T follicular helper cell (primary cell): Measurements from ENCODE around the gene DRAP1.

Experiments
- DNase-seq: peaks from one replicate; pipeline ENCODE4 v3.0.0-alpha.2; 2020; ENCODE audit warnings: low read depth

The DRAP1 gene

DNA sequence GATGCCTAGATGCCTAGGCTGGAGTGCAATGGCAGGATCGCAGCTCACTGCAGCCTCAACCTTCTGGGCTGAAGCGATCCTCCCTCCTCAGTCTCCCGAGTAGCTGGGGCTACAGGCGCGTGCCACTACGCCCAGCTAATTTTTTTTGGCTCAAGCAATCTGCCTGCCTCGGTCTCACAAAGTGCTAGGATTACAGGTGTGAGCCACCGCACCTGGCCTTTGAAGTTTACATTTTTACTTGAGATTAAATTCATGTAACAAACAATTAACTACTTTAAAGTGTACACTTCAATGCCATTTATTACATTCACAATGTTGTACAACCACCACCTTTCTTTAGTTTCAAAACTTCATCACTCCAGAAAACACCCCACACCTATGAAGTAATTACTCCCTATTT is 15.5 kb upstream of the DRAP1 start:
- no peak for DNase-seq

DNA sequence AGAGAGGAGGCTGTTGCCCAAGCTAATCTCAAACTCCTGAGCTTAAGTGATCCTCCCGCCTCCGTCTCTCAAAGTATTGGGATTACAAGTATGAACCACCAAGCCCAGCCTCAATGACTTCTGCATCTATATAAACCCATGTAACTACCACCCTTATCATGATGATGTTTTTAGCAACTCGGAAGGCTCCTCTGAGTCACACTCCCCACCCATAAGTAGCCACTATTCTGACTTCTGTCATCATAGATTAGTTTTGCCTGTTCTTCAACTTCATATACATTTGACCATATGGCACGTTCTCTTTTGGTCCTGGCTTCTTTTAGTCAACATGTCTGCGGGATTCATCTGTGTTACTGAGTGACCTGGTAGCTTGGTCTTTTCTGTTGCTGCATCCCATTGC is 12.6 kb upstream of the DRAP1 start:
- no peak for DNase-seq

DNA sequence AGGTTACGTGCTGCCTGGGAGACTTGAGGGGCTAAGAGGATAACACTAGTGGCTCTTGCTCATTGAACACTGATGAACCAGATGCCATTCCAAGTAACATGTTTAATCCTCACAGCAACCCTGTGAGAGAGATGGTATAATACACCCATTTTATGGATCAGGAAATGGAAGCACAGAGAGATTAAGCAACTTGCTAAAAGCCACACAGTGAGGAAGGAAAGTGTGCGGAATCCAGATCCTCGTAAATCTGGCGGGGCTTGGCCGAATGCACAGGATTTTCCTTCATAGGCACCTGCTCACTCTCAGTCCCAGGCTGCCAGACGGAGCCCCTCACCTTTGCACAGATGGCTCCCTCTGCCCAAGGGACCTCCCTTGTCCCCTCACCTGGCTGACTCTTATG is 11.3 kb upstream of the DRAP1 start:
- DNase-seq: no peak

DNA sequence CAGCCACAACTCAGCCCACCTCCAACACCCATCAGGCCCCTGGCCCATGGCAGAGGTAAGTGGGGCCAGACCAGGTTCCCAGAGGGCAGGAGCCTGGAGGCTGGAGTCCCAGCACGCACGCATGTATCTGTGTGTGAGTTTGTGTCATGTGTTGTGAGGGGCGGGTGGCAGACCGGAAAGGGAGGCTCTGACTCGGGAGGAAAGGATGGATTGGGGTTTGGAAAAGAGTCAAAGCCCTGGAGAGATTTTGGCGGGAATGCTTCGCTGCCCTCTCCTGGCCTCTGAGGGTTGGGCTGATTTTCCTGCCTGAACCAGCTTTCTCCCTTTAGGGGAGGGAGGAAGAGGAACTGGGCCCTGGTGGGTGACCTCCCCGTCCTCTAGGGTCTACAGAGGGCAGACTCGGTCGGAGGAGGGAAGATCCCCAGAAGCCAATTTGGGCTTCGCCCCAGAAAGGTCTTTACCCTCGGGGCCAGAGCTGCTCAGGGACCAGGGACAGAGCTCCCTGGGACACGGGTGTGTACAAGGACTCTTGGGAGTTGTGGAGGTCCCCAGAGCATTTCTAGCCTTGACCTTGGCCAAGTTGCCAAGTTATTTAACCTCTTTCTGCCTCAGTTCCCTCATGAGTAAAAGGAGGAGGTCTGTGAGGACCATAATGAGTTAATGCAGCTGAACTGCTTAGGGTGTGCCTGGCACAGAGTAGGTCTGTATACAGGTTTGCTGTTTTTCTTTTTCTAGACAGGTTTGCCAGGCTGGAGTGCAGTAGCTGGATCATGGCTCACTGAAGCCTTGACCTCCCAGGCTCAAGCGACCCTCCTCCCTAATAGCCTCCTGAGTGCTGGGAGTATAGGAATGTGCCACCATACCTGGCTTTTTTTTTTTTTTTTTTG is 7.3 kb upstream of the DRAP1 start:
- DNase-seq: no peak

DNA sequence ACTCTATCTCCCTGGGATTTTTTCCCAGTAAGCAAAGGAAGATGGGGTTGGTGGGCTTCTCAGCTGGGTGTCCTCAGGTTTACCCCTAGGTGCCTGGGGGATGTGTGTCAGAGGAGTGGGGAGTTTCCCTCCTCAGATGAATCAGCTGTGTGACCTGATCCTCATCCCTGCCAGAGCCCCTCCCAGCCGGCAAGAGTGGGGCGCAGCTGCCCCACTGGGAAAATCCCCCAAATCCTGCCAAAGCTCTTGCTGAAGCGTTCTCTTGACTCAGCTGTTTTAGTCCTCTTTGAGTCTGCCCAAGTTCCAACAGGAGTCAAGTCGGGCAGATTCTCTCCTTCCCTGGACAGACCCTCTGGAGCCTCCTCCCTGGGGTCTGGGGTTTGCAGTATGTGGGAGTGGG is 6.4 kb upstream of the DRAP1 start:
- DNase-seq: no peak

DNA sequence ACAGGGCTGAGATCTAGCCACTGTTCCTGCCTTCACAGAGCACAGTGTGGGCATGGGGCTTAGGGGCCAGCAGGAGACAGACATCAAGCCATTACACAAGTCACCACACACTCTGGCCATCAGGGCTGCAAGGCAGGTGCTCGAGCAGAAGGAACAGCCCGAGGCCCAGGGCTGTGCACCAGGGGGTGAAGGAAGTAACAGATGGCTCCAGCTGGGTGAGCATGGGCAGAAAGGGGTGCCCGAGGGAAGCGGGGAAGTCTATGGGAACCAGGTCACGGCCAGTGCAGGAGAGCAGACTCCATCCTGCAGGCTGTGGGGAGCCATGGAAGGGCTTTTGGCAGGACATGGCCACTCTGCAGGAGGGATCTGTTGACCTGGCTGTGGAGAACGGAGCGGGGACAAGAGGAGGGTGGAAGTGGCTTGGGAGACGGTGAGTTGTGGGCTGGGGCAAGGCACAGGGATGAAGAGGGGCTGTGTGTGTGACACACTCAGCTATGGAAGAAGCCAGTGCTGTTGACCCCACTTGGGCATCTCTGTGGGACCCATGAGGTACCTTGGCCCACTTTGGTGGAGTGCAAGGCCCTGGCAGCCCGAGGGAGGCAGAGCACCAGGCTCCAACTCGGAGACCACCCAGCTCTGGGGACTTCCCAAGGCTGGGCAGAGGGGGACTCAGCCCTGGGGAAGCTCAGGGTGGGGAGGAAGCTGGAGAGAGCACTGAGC is 4.0 kb upstream of the DRAP1 start:
- DNase-seq: no peak

DNA sequence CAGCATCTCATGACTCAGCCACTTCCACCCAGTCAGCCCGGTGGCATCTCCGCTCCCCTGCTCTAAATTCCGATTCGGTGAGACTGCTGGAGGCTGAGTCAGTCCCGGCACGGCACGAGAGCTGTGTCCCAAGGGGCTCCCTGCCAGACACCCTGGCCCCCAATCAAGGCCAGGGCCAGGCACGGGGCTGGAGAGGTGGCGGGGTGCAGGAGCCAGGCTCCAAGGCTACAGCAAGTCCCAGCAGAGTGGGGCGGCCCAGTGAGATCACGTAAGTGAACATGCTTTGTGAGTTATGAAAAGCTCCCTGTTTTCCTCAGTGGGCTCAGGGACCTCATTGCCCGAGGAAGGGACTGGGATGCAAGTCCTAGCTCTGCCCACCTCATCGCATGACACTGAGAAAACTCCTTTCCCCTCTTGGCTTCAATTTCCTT is 3.4 kb upstream of the DRAP1 start:
- DNase-seq: no peak

DNA sequence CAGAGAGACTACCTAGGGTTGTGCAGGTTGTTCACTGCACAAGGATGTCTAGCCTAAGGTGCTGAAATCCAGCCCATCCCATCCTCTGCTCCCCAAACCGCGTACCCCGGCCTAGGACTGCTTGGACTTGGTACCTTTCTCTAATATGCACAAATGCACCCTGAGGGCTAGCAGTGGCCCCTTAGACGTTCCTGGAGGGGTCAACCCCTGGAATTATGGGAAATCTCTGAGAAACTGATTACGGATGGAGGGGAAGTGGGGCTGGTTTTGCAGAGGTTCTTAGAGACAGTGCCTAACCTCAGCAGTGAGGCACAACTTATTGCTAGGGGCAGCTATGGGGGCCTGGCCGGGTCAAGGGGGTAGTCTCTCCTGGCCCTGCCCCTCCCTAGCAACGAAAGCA is 2.8 kb upstream of the DRAP1 start:
- no peak for DNase-seq

DNA sequence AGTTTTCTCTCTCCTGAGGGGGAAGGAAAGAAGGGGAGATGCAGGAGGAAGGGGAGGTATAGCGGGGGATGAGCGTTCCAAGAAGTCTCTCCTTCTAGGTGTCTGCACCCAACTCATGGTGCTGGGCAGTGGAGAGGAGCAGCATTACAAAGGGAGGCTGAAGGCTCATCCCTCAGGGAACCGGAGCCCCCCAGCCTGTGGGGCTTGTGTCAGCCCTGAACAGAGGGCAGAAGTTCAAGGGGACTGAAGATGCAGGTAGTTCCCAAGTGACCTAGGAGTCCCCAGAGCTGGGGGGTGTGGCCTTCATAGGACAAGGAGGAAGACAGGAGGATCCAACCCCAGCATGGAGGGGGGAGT is 2.2 kb upstream of the DRAP1 start:
- no peak for DNase-seq

DNA sequence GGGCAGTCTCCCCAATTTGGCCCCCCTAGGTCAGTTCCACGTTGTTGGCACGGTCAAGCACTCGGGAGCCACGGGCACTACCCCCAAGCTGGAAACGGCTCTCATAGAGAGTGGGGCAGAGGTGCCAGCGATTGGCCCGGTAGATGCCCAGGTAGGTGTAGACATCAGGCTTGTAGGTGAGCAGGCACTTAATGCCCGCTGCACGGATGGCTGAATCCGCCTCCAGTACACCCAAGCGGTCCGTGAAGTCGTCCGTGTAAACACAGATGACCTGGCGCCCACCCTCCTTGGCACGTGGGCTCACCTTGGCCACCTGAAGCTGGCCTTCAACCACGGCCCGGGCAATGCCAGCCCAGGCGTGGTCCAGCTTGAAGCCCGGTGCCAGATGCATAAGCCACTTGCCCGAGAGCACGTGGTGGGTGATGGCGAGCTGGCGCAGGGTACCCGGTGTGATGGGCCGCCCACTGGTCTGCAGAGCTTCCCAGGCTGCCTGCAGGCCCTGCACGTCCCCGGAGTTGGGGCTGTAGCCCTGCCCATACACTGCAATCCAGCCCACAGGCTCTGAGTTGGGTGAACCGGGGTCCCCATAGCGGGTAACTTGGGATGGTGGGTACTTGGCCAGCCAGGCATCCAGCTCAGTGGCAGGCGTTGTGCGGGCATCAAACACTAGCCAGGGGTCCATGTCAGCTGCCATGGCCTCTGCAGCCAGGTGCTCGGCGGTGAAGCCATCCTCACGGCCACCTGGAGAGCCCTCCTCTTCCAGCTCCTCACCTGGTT is 1.6 kb upstream of the DRAP1 start:
- no peak for DNase-seq

DNA sequence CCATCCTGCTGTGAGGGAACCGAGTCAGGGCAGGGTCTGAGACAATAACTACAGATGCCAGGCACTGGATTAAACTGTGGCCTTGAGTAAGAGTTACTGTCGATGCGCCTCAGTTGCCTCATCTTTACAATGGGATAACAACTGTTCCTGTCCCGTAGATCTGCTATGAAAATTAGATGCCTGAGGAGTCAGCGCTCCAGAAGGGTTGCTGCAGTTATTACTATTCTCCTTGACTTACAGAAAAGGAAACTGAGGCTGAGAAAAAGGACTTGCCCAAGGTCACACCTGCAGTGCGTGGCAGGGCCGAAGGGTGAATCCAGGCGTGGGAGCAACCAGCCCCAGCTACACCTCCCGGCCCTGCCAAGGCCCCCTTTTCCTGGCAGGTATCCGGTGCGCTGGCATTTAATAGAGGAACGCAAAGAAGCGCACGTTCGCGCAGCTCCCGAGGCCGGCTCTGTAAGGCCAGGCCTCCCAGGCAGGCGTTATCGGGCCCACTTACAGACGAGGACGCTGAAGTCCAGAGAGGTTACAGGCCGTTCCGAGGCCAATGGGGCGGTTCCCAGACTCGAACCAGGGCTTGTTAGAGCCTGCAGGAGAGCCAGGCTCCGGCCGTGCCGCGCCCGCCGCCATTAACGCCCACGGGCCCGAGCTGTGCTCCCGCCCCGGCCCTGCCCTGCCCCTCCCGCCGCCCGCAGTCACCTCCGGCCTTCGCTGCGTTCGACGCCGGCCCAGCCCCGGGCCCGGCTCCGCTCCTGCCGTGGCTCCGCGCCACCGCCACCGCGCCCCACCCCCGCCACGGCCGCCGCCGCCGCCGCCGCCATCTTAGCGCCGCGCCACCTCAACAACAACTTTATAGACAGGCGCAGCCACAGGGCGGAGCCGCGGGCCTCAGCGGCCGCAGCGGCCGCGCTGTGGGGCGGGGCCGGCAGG is 750 bp upstream of the DRAP1 start, which contains the start of gene C11orf68:
Gene C11orf68, minus strand, starts transcription at position 852 of the 930 bp plus-strand sequence. Its CDS starts 31 bp downstream, at position 821.
- DNase-seq: no peak

DNA sequence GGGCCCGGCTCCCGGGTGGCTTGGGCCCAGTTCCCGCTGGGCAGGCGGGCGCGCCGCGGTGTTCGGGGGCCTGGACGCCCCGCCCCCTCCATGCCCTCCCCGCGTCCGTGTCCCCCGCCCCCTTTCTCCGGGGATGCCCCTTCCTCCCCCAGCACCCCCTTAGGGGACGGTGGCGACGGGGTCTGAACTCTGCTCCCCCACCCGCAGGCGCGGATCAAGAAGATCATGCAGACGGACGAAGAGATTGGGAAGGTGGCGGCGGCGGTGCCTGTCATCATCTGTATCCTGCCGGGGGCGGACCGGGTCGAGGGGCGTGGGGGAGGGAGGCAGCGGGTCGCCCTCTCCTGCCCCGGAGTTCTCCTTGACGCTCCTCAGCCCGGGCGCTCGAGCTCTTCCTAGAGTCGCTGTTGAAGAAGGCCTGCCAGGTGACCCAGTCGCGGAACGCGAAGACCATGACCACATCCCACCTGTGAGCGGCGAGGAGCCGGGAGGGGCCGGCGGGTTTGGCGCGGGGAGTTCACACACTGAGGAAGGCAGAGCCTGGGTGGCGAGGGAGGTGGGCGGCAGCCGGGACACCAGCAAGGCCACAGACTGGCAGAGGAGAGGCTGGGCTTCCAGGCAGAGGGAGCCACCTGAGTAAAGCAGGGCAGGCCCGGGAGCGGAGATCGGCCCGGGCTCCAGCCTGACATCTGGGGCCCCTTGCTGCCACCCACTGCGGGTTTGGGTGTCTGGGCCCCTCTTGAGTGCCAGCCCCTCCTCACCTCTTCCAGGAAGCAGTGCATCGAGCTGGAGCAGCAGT is 546 bp downstream of the DRAP1 start:
- DNase-seq: peak; percentile 44

DNA sequence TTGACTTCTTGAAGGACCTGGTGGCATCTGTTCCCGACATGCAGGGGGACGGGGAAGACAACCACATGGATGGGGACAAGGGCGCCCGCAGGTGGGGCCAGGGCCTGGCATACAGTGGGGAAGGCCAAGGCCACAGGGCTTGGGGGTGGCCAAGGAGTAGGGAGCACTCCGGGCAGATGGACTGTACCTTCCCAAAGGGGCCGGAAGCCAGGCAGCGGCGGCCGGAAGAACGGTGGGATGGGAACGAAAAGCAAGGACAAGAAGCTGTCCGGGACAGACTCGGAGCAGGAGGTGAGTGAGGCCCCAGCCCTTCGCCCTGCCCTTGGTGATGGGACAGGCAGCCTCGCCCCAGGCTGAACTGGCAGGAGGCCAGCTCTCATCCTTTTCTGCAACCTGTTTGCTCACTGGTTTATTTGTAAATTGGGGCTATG is 1.2 kb downstream of the DRAP1 start:
- no peak for DNase-seq

DNA sequence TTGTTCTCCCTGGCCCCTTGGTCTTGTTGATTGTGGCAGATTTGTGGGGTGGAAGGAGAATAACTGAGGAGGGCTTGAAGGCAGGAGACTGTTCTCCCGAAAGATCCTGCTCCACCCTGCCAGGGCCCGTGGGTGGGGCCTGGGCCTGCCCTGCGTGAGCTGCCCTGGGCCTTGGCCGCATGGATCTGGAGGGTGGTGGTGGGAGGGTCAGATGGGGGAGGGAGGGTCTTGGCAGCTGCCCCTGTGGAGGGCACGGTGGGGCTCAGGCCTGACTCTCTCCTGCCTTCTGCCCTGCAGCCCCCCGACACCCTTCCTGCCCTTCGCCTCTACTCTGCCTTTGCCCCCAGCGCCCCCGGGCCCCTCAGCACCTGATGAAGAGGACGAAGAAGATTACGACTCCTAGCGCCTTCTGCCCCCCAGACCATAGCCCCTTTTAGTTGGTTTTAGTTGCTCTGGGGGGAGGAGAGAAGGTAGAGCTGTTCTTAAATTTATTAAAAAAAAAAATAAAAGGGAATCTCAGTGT is 1.9 kb downstream of the DRAP1 start:
- no peak for DNase-seq

DNA sequence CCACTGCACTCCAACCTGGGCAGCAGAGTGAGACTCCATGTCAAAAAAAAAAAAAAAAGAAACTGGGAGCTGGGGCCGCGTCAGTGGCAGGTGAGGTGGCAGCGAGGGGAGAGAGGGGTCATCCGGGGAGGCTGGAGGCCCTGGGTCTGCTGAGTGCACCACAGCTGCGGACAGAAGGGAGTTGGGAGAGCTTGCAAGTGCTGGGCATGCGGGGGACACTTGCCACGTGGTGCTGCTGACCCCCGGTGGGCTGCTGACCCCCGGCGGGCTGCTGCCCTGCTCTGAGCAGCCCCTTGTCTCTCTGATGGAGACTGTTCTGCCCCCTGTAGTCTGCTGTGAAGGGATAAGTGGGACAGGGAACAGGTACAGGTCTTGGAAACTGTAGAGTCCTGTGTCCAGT is 2.6 kb downstream of the DRAP1 start:
- DNase-seq: no peak

DNA sequence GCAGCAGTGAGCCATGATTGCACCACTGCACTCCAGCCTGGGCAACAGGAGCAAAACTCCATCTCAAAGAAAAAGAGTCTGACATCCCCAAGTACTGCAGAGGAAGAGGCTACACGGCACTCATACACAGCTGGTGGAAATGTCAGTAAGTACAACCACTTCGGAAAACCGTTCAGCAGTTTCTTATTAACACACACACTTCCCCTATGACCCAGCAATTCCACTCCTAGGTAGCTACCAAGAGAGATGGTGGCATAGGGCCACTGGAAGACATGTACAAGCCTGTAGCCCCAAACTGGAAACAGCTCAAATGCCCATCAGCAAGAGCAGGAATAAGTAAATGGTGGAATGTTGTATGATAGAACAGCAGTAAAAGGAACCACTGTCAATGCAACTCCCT is 3.3 kb downstream of the DRAP1 start:
- no peak for DNase-seq

DNA sequence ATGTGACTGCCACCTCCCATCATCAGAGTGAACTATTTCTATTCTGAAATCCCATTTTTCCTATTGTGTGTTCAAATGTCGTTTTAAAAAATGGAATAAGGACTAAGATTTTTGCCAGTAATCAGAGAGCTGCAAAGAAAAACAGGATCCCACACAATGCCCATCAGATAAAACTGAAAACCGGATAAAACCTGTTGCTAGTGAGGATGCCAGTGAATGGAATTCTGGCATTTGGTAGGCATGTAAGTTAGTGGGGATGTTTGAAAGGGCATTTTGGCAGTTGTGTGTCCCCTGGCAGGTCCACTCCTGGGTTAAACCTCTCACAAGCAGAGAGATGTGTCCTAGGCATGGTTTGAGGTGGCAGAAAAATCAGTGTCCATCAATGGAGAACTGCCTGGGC is 6.2 kb downstream of the DRAP1 start:
- DNase-seq: no peak

DNA sequence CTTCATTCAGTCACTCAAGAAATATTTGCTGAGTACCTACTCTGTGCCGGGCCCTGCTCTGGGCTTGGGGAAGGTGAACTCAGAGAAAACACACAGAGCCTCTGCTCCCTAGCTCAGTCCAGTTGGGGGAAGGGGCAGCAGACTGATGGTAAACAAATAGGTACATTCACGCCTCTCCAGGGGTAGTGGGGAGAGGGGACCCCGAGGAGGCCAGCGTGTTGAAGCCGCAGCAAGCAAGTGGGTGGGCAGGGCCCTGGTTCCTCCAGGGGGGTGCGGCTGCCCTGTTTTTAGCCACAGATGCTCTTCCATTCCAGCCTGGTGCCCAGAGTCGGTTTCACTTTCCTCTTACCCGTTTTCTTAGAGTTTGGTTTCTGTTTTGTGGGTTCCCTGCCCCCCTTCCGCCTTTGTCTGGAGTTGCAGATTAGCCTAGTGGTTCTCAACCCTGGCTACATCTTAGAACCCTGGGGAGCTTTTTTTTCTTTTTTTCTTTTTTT is 8.7 kb downstream of the DRAP1 start:
- peak; percentile 65 for DNase-seq

DNA sequence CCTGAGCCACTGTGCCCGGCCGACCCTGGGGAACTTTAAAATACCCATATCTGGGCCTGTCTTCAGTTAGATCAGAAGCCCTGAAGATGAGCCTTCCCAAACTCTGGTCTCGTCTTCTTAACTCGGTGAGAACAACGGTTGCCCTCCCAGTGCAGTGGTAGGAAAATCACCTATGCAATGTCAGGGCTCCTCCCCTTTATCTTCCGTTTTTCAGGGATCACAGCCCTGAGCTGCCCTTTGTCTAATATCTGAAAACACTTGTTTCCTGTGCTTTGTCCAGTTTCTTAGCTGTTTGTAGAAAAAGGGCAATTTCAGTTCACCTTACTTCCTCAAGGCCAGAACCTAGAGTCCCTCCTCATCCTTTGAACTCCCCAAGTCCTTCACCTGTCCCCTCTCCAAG is 9.4 kb downstream of the DRAP1 start:
- DNase-seq: no peak
